K562 (cell line): ENCODE results near the gene CCDC102B. TPM values are rescaled to one million over a fixed set of nuclear protein-coding genes. Genes with fewer than 3 reads are reported as not detected.

ENCODE experiments used
- ATAC-seq: fragments of 200-7000 bp; cut with Tn5 transposase; 3 replicates; pipeline ENCODE4 v1.9.1; 2020; ENCODE audit warnings: moderate library complexity
- BruUV-seq: library from RNA; stranded (reverse); fragments of 400-500 nt; replicated peaks from 2 replicates; lab custom pipeline; 2021; lab: Mats Ljungman, UMichigan
- CTCF ChIA-PET: fragments of 300-600 bp; formaldehyde crosslinking; extraction: SDS; loops from one replicate; lab custom pipeline; 2021; ENCODE audit warnings: low intra/inter-chr PET ratio; lab: Yijun Ruan, JAX
- POLR2A ChIA-PET: fragments of 300-600, 350-650 bp; sonication (Branson Sonifier 250); formaldehyde crosslinking; extraction: SDS; loops from one replicate; lab custom pipeline; 2021; ENCODE audit warnings: antibody characterized with exemption, inconsistent platforms; lab: Yijun Ruan, JAX
- DNase-seq, 4 experiments: peaks; one replicate each; pipeline versions ENCODE4 v3.0.0 to v3.0.0-alpha.2; 2011 to 2018; ENCODE audit warnings: low spot score in 3 of 4, mixed read lengths in 3 of 4; ENCODE audit errors: extremely low read depth in 1 of 4
- FAIRE-seq: peaks from 2 replicates; lab custom pipeline; 2011; peaks lifted over from hg19 to GRCh38; lab: Jason Lieb, UNC
- H2AFZ ChIP-seq: 2 replicates; pipeline ENCODE4 v1.6.0; 2011; ENCODE audit warnings: low read depth, low read length, control low read depth, inconsistent platforms
- H3K27ac ChIP-seq: fragments of 200-600 bp; 3 replicates; pipeline ENCODE4 v1.8.0; 2011; ENCODE audit warnings: low read depth, mild to moderate bottlenecking, control low read depth, inconsistent platforms, low read length, moderate library complexity, mixed read lengths; ENCODE audit errors: extremely low read depth
- H3K27me3 ChIP-seq, 2 experiments: fragments of 300-600 bp in 1 of 2; 2 replicates in 1 of 2; 3 replicates in 1 of 2; pipeline versions ENCODE4 v1.6.0 to v1.8.0; 2011; ENCODE audit warnings: inconsistent platforms in 2 of 2, low read length in 2 of 2, mild to moderate bottlenecking in 1 of 2, mixed read lengths in 1 of 2, moderate library complexity in 1 of 2; ENCODE audit not compliant: control insufficient read depth in 2 of 2, insufficient read depth in 2 of 2
- H3K36me3 ChIP-seq: fragments of 300-600 bp; 3 replicates; pipeline ENCODE4 v1.8.0; 2011; ENCODE audit warnings: mild to moderate bottlenecking, low read length, inconsistent platforms; ENCODE audit not compliant: control insufficient read depth, insufficient read depth
- H3K4me1 ChIP-seq, 2 experiments: fragments of 200-600 bp in 1 of 2; replicated peaks in 1 of 2; 2 replicates in 1 of 2; 3 replicates in 1 of 2; pipeline versions ENCODE4 v1.5.1 to v1.8.0; 2011; ENCODE audit warnings: inconsistent platforms in 2 of 2, low read length in 2 of 2, mild to moderate bottlenecking in 1 of 2, mixed read lengths in 1 of 2, moderate library complexity in 1 of 2; ENCODE audit not compliant: control insufficient read depth in 2 of 2, insufficient read depth in 2 of 2
- H3K4me2 ChIP-seq: 2 replicates; pipeline ENCODE4 v1.6.1; 2011; ENCODE audit warnings: low read length, control low read depth, inconsistent platforms, mixed read lengths; ENCODE audit not compliant: insufficient read depth
- H3K4me3 ChIP-seq: fragments of 200-600 bp; sonication (generic), shearing (Covaris generic); 2 replicates; pipeline ENCODE4 v1.5.1; 2016; ENCODE audit warnings: control low read depth, inconsistent platforms
- H3K79me2 ChIP-seq: fragments of 200-600 bp; 3 replicates; pipeline ENCODE4 v1.8.0; 2011; ENCODE audit warnings: low read length, inconsistent platforms; ENCODE audit not compliant: control insufficient read depth, insufficient read depth
- H3K9ac ChIP-seq, 2 experiments: 2 replicates each; pipeline versions ENCODE4 v1.6.0 to v1.6.1; 2011; ENCODE audit warnings: low read depth in 2 of 2, low read length in 2 of 2, control low read depth in 1 of 2, inconsistent platforms in 1 of 2, mild to moderate bottlenecking in 1 of 2, mixed read lengths in 1 of 2; ENCODE audit not compliant: insufficient read depth in 1 of 2
- H3K9me1 ChIP-seq: one replicate; pipeline ENCODE4 v1.6.0; 2011; ENCODE audit warnings: inconsistent platforms, mild to moderate bottlenecking, low read length, moderate library complexity; ENCODE audit not compliant: control insufficient read depth, insufficient read depth
- H3K9me3 ChIP-seq: replicated peaks from 2 replicates; pipeline ENCODE4 v1.5.1; 2011; ENCODE audit warnings: low read depth, low read length, inconsistent platforms; ENCODE audit not compliant: control insufficient read depth, insufficient read depth
- H4K20me1 ChIP-seq: replicated peaks from 2 replicates; pipeline ENCODE4 v1.6.1; 2011; ENCODE audit warnings: low read length, inconsistent platforms, mixed read lengths; ENCODE audit not compliant: control insufficient read depth, insufficient read depth
- ADNP ChIP-seq: fragments of 200-800 bp; sonication (Bioruptor generic); IDR thresholded peaks from 2 replicates; pipeline ENCODE4 v1.6.1; 2016; ENCODE audit warnings: missing genetic modification characterization, missing compliant biosample characterization
- HOMEZ ChIP-seq: fragments of 250-450 bp; sonication (Bioruptor Pico); IDR thresholded peaks from 2 replicates; pipeline ENCODE4 v1.4.0; 2020; ENCODE audit warnings: mild to moderate bottlenecking, moderate library complexity
- OTX1 ChIP-seq: fragments of 450-650 bp; formaldehyde crosslinking; IDR thresholded peaks from 2 replicates; pipeline ENCODE4 v1.4.0; 2022; ENCODE audit warnings: mild to moderate bottlenecking
- ZNF79 ChIP-seq: fragments of 250-450 bp; sonication (Bioruptor Pico); IDR thresholded peaks from 2 replicates; pipeline ENCODE4 v1.4.0; 2020; ENCODE audit warnings: low read depth, mild to moderate bottlenecking, moderate library complexity
- WGBS: fragments of 100-300 bp; shearing (Covaris generic); methylation state at CpG from one replicate; pipeline ENCODE4 v1.1.6; 2016; ENCODE audit warnings: low coverage, mixed read lengths; ENCODE audit not compliant: insufficient coverage; ENCODE audit errors: missing lambda C conversion rate; 5-methylcytosine and 5-hydroxymethylcytosine counted together
- in situ Hi-C: fragments of 300-500 bp; cut with MboI; formaldehyde crosslinking; loops from 4 replicates; pipeline ENCODE4 v1.15.0; 2018; ENCODE audit warnings: inconsistent platforms, mixed read lengths
- intact Hi-C: fragments of 100-400 bp; cut with micrococcal nuclease; formaldehyde crosslinking; loops from 2 replicates; pipeline ENCODE4 v1.14.2; 2022
- polyA plus RNA-seq, 8 experiments: library from polyadenylated mRNA; depleted of rRNA in 4 of 8; stranded (reverse) in 5 of 8; unstranded in 3 of 8; fragments of >200 nt; fragmentation: Nextera tagmentation in 2 of 8; fragmentation: Illumina TruSeq in 1 of 8; extraction: Ambion mirVana in 2 of 8; extraction: Trizol in 1 of 8; gene quantifications; 2 replicates each; pipeline versions ENCODE4 v1.2.1 to v1.2.3, GENCODE V29; 2011 to 2014; ENCODE audit warnings: inconsistent platforms in 1 of 8, missing spikeins in 1 of 8
- total RNA-seq, 7 experiments: library from RNA; depleted of rRNA in 6 of 7; stranded (reverse); fragments of >200 nt in 6 of 7; fragmentation: Illumina TruSeq in 2 of 7; extraction: Trizol in 2 of 7; gene quantifications; 2 replicates each; pipeline versions ENCODE4 v1.2.1 to v1.2.3, GENCODE V29; 2011 to 2021; ENCODE audit warnings: low replicate concordance in 1 of 7
- TF ChIP-seq, protein P1 (sequence below): fragments of 450-650 bp; IDR thresholded peaks from 2 replicates; pipeline ENCODE4 v1.6.1; 2016; ENCODE audit warnings: missing biosample characterization, missing genetic modification characterization

The CCDC102B gene
- total and polyA plus RNA-seq, 9 of the 15 experiments (the other 6 are each of a cell fraction or from before 2014, with no cell fraction given) = 0.18 to 1.5 (median 0.73) TPM

- Histone ChIP-seq H3K9ac (no peak overlapping the region), H3K27ac (no peak overlapping the region), H3K79me2 (no peaks in the 10 kb centered on the region), H3K9me1 (no peaks in the 10 kb centered on the region), H3K4me1 (no peaks in the 10 kb centered on the region), H3K4me3 (no peak overlapping the region), H3K27me3 (no peaks in the 10 kb centered on the region), H3K4me2 (no peak overlapping the region), H3K36me3 (no peaks in the 10 kb centered on the region), H4K20me1 (no peaks in the 10 kb centered on the region), H2AFZ (no peak overlapping the region), H3K9me3 (no peaks in the 10 kb centered on the region)
- ChIA-PET POLR2A (no interaction called here), CTCF (no interaction called here)
- no peak for TF ChIP-seq ZNF79 (CRISPR knock-in tag)
- TF ChIP-seq HOMEZ (CRISPR knock-in tag) = no peak
- TF ChIP-seq, protein P1, sequence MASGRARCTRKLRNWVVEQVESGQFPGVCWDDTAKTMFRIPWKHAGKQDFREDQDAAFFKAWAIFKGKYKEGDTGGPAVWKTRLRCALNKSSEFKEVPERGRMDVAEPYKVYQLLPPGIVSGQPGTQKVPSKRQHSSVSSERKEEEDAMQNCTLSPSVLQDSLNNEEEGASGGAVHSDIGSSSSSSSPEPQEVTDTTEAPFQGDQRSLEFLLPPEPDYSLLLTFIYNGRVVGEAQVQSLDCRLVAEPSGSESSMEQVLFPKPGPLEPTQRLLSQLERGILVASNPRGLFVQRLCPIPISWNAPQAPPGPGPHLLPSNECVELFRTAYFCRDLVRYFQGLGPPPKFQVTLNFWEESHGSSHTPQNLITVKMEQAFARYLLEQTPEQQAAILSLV (tag) = no peak
- TF ChIP-seq OTX1 (CRISPR knock-in tag) = no peak
- no peak for TF ChIP-seq ADNP (tag)
- no TSS peak for BruUV-seq
- DNase-seq (no peak), FAIRE-seq (no peak), ATAC-seq (no peak)
- in situ Hi-C loops (no loop called here), intact Hi-C loops (no loop called here)
- WGBS = 3% methylated on average over 5 of the region's 6 CpGs
Observed at GRCh38 chr18:68928762-68929675, 131.1 kb downstream of the CCDC102B start.
